Measurements from ENCODE around the gene ANKRD65. TPM values are rescaled to one million over a fixed set of nuclear protein-coding genes. Genes with fewer than 3 reads are reported as not detected.
"Not testable (repeated sequence)": the region's sequence is repeated elsewhere in the genome, so short reads cannot be mapped to it uniquely, and the experiment has no call there.

Gene ANKRD65
- total RNA-seq, 1 experiment from 2014 or later, result not detected

- H2AFZ ChIP-seq (ENCODE audit: low read depth, low read length, poor library complexity, severe bottlenecking); H3K9me2 ChIP-seq (ENCODE audit: insufficient read depth); H3K9ac ChIP-seq (ENCODE audit: low read length); DNase-seq (ENCODE audit: low read depth, low spot score); H3K4me2 ChIP-seq (ENCODE audit: low read length); H3K4me3 ChIP-seq (replicated peaks in 1 of 2; ENCODE audit: low read depth in 1 of 2, low read length in 2 of 2); ATAC-seq; BruUV-seq (replicated peaks); H3K36me3 ChIP-seq (ENCODE audit: control insufficient read depth in 1 of 2, insufficient read depth in 2 of 2, low read length in 2 of 2); intact Hi-C loops (cut with micrococcal nuclease); H3K27me3 ChIP-seq (ENCODE audit: insufficient read depth, low read length); CTCF ChIA-PET; H3K9me3 ChIP-seq (ENCODE audit: control insufficient read depth in 1 of 2, insufficient read depth in 1 of 2, low read depth in 1 of 2, low read length in 2 of 2); H3K4me1 ChIP-seq (ENCODE audit: control insufficient read depth in 1 of 2, insufficient read depth in 2 of 2, low read length in 2 of 2); H3K27ac ChIP-seq (ENCODE audit: low read depth, low read length); H4K20me1 ChIP-seq (ENCODE audit: insufficient read depth); RAD21 ChIA-PET (ENCODE audit: low non-redundant PET in 1 of 2, low total read pairs in 2 of 2, uncharacterized antibody in 2 of 2, unreplicated experiment in 2 of 2); POLR2A ChIA-PET; H3K79me2 ChIP-seq (ENCODE audit: insufficient read depth, low read length): not testable (repeated sequence)
These were observed 33.4 kb upstream of the ANKRD65 start for GRCh38 chr1:1454286-1455056.

- DNase-seq (ENCODE audit: low read depth, low spot score) (no peak), ATAC-seq (no peak)
- no peak overlapping the region for H3K27ac ChIP-seq (ENCODE audit: low read depth, low read length)
- H3K79me2 ChIP-seq (ENCODE audit: insufficient read depth, low read length), result no peaks in the 10 kb centered on the region
- H3K27me3 ChIP-seq (ENCODE audit: insufficient read depth, low read length), result no peaks in the 10 kb centered on the region
- ChIA-PET RAD21 (ENCODE audit: low non-redundant PET in 1 of 2, low total read pairs in 2 of 2, uncharacterized antibody in 2 of 2, unreplicated experiment in 2 of 2) (no interaction called here), POLR2A (no interaction called here), CTCF (no interaction called here)
- intact Hi-C loops (cut with micrococcal nuclease), result no loop called here
- H3K4me2 ChIP-seq (ENCODE audit: low read length), result no peak overlapping the region
- no peak overlapping the region for H3K9ac ChIP-seq (ENCODE audit: low read length)
- no peaks in the 10 kb centered on the region for H4K20me1 ChIP-seq (ENCODE audit: insufficient read depth)
- H2AFZ ChIP-seq (ENCODE audit: low read depth, low read length, poor library complexity, severe bottlenecking), result no peak overlapping the region
- no peak for TF ChIP-seq SP1 (IDR thresholded peaks at IDR 0.05; ENCODE audit: low read depth)
- TF ChIP-seq CTCF (IDR thresholded peaks at IDR 0.05 in 2 of 3, conservative IDR thresholded peaks at IDR 0.05 in 1 of 3; ENCODE audit: borderline replicate concordance in 1 of 3, insufficient read depth in 1 of 3, low read depth in 2 of 3, low read length in 2 of 3), result no peak
- H3K4me1 ChIP-seq (ENCODE audit: control insufficient read depth in 1 of 2, insufficient read depth in 2 of 2, low read length in 2 of 2), result no peaks in the 10 kb centered on the region
- H3K9me3 ChIP-seq (ENCODE audit: control insufficient read depth in 1 of 2, insufficient read depth in 1 of 2, low read depth in 1 of 2, low read length in 2 of 2), result no peaks in the 10 kb centered on the region
- no peaks in the 10 kb centered on the region for H3K36me3 ChIP-seq (ENCODE audit: control insufficient read depth in 1 of 2, insufficient read depth in 2 of 2, low read length in 2 of 2)
- H3K4me3 ChIP-seq (replicated peaks in 1 of 2; ENCODE audit: low read depth in 1 of 2, low read length in 2 of 2), result no peak overlapping the region
- no peaks in the 10 kb centered on the region for H3K9me2 ChIP-seq (ENCODE audit: insufficient read depth)
- no TSS peak for BruUV-seq (replicated peaks)
These were observed 31.8 kb upstream of the ANKRD65 start for GRCh38 chr1:1452882-1453281.

- H3K4me3 ChIP-seq (replicated peaks in 1 of 2; ENCODE audit: low read depth in 1 of 2, low read length in 2 of 2); H3K9ac ChIP-seq (ENCODE audit: low read length); CTCF ChIA-PET; H3K9me3 ChIP-seq (ENCODE audit: control insufficient read depth in 1 of 2, insufficient read depth in 1 of 2, low read depth in 1 of 2, low read length in 2 of 2); POLR2A ChIA-PET; DNase-seq (ENCODE audit: low read depth, low spot score); H3K4me1 ChIP-seq (ENCODE audit: control insufficient read depth in 1 of 2, insufficient read depth in 2 of 2, low read length in 2 of 2); H3K36me3 ChIP-seq (ENCODE audit: control insufficient read depth in 1 of 2, insufficient read depth in 2 of 2, low read length in 2 of 2); H3K27me3 ChIP-seq (ENCODE audit: insufficient read depth, low read length); H3K79me2 ChIP-seq (ENCODE audit: insufficient read depth, low read length); intact Hi-C loops (cut with micrococcal nuclease); H3K4me2 ChIP-seq (ENCODE audit: low read length); BruUV-seq (replicated peaks); RAD21 ChIA-PET (ENCODE audit: low non-redundant PET in 1 of 2, low total read pairs in 2 of 2, uncharacterized antibody in 2 of 2, unreplicated experiment in 2 of 2); ATAC-seq; H4K20me1 ChIP-seq (ENCODE audit: insufficient read depth); H2AFZ ChIP-seq (ENCODE audit: low read depth, low read length, poor library complexity, severe bottlenecking); H3K27ac ChIP-seq (ENCODE audit: low read depth, low read length); H3K9me2 ChIP-seq (ENCODE audit: insufficient read depth): not testable (repeated sequence)
These were observed 31.3 kb upstream of the ANKRD65 start for GRCh38 chr1:1452365-1452739.
